GM04504 (cell line): ENCODE results near the gene SGCB.
"Not testable (repeated sequence)": the region's sequence is repeated elsewhere in the genome, so short reads cannot be mapped to it uniquely, and the experiment has no call there.

ENCODE experiments used
- DNase-seq: peaks from one replicate; pipeline ENCODE4 v3.0.0-alpha.2; 2012; ENCODE audit warnings: low read depth

Gene SGCB, protein sequence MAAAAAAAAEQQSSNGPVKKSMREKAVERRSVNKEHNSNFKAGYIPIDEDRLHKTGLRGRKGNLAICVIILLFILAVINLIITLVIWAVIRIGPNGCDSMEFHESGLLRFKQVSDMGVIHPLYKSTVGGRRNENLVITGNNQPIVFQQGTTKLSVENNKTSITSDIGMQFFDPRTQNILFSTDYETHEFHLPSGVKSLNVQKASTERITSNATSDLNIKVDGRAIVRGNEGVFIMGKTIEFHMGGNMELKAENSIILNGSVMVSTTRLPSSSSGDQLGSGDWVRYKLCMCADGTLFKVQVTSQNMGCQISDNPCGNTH

DNA sequence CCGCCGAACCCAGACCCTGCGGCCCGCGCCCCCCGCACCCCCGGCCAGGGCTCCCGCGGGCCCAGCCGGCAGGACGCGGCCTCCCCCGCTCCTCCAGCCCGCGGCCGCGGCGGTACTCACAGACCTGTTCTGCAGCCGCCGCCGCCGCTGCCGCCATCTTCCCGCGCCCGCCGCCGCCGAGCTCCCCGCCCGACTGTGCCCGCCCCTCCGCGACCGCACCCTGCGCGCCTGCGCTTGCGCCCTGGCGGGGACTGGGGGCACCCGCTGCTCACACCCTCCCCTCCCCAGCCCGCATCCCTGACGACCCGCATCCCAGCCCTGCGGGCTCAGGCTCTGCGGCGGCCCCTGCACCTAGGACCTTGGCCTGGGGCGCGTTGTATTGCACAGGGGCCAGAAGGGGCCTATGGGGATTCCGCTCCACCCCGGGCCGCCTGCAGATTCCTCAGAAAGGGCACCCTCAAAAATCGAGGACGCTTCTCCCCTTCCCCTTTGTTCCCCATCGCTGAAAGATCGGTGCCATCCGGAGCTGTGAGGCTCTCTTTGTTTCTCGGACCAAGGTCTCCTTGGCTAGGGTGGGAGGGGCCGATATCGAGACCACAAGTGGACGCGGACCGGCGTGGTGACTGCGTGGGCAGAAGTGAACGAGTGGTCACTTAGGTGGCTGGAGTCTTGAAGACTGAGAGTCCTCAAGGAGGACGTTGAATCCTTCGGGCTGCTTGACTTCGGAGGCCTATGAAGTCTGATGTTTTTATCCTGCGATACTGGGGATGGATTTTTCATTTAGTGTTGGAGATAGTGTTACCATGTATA lies at the start of gene SGCB:
TSS of gene SGCB (minus strand) at position 197 of the 810 bp plus-strand sequence. CDS start at position 157, 40 bp downstream.
- DNase-seq: no peak

DNA sequence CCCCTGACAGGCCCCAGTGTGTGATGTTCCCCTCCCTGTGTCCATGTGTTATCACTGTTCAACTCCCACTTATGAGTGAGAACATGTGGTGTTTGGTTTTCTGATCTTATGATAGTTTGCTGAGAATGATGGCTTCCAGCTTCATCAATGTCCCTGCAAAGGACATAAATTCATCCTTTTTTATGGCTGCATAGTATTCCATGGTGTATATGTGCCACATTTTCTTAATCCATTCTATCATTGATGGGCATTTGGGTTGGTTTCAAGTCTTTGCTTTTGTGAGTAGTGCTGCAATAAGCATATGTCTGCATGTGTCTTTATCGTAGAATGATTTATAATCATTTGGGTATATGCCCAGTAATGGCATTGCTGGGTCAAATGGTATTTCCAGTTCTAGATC lies 48.3 kb upstream of the SGCB start:
- not testable (repeated sequence) for DNase-seq

DNA sequence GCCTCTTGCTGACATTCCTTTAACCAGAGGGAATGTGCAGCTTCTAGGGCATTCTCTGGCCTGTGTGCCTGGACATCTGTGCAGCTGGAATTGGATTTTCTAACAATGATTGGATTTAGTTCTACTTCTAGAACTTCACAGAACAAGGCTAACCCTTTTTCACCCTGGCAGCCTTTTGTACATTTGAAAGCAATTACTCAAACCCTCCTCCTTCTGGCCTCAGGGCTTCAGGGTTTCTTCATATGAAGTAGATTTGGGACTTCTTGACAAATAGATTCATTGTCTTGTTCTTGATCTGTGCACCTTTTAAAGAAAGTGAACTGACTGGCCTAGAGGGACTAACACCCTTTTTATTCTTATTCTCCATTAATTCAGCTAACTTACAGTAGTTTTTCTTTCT lies 43.1 kb upstream of the SGCB start:
- DNase-seq: no peak

DNA sequence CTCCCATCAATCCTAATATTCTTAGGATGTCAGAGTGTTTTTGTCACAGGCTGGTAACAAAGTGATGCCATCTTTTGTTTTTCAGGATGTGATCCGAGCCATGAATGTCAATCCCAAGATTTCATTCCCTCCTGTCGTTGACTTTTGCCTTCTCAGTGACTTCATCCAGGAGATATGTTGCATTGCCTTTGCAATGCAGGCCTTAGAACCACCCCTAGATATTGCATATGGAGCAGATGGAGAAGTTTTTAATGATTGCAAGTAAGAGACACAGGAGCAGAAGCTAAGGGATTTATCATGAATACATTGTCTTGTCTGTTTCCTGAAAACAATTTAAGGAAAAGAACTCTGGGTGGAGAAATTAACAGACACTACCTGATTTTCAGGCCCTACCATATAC lies 41.6 kb upstream of the SGCB start:
- DNase-seq: no peak

DNA sequence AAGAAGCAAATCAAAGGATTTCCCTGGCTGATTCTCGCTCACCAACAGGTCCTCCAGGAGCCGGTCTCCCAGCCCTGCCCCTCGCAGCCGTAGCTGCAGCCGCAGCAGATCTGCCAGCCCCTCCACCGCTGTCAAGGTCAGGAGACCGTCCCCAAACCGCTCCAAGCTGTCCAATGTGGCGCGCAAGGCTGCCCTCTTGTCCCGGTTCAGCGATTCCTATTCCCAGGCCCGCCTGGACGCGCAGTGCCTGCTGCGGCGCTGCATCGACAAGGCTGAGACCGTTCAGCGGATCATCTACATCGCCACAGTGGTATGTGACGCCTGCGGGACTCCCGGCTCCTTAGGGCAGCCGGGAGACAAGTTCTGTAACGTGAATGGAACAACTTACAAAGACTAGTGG lies 38.6 kb upstream of the SGCB start:
- DNase-seq: no peak

DNA sequence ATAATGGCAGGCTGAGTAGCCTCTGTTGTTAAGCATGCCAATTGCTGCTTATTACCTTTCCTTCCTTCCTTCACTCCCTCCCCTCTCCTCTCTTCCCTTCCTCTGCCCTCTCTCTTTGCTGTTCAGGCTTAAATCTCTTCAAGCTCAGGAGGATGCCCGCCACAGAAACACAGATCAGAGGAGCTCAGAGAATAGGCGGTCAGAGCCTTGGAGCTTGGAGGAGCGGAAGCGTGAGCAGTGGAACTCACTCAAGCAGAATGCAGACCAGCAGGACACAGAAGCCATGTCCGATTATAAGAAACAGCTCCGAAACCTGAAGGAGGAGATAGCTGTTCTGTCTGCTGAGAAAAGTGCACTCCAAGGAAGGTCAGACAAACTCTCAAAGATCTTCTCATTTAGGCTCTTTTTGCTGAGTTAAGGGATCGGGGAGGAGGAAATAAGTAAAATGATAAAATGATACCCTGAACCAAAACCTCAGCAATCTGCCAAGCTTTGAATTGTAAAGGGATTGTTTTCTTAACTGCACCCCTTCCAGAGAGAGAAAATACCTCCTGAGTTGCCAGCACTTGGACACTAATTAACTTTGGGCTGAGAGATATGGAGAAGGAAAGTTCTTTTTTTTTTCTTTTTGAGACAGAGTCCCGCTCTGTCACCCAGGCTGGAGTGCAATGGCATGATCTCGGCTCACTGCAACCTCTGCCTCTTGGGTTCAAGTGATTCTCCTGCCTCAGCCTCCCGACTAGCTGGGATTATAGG lies 33.9 kb upstream of the SGCB start:
- DNase-seq: no peak

DNA sequence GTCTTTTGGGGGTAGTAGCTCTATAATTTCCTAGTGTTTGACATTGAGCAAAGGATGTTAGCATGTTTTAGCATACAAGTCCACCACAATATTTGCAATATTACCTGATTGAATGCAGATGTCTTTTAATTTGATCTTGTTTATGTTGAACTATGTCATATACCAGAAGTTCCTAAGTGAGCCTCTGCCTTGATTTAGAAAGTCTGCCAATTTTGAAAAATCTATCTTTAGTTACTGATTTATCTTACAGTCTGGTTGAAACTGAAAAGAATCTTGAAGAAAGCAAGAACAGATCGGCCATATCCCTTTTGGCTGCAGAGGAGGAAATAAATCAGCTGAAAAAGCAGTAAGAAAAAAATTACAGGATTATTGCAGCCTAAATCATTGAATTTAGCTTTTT lies 31.5 kb upstream of the SGCB start:
- no peak for DNase-seq

DNA sequence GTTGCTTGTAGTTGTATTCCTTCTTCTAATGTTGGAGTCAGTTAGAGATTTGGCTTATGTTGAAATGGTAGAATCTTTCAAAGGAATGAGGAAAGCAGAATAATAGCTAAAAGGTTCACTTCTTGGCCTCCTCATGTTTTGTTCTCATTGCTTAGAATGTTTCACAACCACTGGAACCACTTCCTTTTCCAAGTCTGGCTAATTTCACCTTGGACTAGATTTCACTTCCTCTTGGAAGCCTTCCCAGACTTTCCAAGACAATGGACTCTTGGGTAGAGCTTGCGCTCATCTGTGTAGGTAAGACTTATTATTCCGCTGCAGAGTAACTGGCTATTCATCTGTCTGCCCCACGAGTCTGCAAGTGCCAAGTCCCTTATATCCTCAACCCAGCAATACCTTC lies 21.3 kb upstream of the SGCB start:
- DNase-seq: peak; percentile 42

DNA sequence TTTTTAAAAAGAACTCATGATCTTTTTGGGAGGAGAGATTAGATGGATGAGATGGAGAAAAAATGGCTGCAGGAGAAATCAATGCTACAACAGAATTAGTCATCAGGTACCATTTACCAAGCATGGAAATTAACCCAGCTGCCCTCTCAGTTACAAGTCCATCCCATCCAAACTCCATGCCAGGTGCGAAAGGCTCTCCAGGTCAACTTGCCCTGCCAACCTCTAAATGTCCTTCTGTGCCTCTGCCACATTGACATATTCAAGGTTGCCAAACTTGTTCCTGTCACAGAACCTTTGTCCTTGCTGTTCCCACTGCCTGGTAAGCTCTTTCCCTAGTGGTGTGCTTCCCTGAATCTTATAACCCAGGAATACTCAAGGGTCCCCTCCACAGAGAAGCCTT lies 20.2 kb upstream of the SGCB start:
- no peak for DNase-seq

DNA sequence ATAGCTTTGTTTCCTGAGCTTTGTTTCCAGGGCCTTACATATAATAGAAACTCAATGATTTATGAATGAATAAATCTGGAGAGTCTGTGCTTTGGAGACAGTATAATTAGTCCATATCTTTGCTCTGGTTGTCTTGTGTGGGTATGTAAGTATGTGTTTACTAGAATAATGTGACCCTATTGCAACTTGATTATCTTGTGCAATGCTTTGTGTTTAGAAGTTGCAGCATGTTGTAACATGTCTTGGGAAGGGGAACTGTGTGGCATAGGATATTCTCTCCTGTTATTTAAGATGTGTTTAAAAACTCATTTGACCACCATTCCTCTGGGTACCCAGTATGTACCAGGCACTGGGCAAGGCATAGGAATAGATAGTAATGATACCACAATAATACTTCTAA lies 19.1 kb upstream of the SGCB start:
- DNase-seq: no peak

DNA sequence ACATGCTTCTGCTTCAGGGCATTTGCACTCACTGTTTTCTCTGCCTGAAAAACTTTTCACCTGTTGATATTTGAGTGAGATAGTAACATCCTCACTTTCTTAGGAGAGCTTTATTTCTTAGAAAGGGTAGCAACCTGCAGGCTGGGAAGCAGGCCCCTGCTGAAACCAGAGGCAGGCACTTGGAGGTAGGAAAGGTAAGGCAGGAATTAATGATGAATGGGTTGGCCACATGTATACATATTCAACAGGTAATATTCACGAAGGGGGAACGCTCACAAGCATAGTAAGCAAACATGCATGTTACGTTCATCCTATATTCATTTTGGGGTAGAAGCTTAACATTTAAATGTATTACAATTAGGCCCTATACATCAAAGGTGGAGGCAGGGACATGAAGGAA lies 16.2 kb upstream of the SGCB start:
- DNase-seq: no peak

DNA sequence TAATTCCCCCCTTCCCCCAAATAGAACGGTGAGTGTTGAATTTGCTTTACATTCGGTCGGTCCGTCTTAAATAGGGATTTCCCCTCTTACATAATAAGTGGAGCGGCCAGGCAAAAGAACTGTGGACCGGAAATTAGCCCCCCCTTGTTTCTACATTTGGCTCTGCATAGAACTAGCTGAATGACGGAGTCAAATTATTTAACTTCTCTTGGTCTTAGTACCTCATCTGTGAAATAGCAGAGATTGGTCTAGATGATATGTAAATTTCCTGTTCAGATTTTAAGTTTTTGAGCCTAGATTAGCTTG lies 14.3 kb upstream of the SGCB start:
- DNase-seq: no peak

DNA sequence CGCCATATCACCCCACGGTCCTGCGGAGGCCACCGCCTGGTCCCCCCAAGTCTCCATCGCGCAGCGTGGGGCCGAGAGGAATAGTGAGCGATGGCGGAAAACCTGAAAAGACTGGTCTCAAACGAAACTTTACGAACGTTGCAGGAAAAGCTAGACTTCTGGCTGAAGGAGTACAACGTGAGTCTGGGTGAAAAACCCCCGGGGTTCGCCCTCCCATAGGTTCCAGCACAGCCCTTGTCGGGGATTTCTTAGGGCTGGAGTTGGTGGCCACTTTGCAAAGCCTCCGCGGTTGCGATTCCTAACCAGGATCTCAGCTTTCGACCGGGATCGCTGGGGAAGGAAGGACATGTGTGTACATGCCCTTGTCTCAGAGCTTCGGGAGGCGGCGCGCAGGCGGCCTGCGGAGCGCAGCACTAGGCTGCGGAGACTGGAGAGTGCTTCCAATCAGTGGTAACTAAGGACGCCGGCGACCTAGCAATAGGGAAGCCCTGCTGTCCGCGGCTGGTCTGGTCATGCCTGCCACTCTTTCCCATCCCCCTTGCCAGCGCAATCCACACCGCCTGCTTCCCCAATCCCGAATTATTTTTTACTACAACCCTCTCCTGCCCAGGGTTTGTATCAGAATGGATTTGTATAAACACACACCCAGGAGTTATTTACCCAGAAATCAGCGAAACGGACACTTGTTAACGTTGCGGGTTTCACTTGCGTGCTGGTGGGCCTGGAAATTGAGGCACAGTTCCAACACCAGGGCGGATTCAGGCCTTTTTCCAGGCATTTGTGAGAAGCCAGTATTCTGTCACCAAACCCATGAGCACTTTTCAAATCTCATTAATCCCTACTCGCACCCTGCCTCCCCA lies 13.7 kb upstream of the SGCB start:
- DNase-seq: peak; percentile 76

DNA sequence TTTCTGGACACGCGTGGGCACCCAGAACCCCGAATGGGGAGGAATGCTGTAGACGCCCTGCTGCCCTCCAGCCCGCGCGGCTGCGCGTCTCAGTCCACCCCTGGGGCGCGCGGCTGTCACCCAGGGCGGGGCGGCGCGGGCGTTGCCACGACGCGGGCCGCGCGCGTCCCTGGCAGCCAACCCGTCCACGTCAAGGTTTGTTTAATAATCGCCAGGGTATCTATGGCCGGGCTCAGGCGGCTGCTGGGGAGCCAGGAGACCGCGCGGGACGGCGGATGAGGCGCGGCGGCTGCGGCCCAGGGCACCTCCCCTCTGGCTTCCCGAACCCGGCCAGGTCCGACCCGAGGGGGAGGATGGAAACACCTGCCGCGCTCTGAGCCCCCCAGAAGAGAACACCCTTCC lies 13.1 kb upstream of the SGCB start, which contains the start of gene SPATA18:
TSS of gene SPATA18 (plus strand) at position 92 of the 402 bp plus-strand sequence. CDS start 401 bp downstream, outside the sequence.
- no peak for DNase-seq

DNA sequence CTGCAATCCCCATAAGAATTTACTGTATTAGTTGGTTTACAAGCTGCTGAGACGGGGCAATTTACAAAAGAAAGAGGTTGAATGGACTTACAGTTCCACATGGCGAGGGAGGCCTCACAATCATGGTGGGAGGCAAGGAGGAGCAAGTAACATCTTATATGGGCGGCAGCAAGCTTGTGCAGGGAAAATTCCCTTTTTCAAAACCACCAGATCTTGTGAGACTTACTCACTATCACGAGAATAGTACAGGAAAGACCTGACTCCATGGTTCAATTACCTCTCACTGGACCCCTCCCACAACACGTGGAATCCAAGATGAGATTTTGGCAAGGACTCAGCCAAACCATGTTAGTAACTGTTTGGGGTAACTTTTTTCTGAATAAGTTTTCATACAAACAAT lies 11.2 kb upstream of the SGCB start:
- no peak for DNase-seq

DNA sequence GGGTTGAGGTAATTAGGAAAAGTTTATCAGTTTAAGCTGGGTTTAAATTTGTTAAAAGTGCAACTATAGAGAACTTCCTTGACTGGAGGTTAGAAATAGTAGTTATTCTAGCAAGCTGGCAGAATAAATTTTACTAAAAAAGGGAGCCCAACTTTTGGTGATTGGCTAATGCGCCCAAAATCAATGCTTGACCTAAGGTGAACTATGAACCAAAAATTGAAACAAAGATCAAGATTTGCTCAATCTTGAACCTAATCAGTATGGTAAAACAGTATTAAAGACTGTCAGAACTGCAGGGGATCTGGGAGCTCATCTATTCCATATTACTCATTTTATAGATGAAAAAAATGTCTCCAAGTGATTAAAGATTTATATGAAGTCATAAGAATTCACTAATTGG lies 6.9 kb upstream of the SGCB start:
- DNase-seq: no peak

DNA sequence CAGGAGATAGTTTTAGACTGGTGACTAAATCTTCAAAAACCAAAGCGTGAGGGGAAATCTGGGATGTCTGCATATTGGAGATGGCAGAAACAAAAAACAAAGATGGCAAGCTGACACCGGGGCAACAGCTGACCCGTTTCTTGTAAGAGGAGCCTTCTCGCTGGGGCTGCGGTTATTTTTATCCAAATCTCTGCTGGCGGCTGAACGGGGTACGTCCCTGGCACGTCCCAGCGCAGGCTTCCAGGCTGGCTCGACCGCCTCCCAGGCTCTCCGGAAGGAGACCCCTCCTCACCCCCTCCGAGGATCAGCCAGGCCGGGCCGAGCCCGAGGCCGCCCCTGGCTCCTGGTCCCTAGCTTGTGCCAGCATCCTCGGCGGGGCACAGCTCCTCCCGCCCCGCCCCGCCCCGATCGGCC lies 403 bp downstream of the SGCB start:
- DNase-seq: no peak

DNA sequence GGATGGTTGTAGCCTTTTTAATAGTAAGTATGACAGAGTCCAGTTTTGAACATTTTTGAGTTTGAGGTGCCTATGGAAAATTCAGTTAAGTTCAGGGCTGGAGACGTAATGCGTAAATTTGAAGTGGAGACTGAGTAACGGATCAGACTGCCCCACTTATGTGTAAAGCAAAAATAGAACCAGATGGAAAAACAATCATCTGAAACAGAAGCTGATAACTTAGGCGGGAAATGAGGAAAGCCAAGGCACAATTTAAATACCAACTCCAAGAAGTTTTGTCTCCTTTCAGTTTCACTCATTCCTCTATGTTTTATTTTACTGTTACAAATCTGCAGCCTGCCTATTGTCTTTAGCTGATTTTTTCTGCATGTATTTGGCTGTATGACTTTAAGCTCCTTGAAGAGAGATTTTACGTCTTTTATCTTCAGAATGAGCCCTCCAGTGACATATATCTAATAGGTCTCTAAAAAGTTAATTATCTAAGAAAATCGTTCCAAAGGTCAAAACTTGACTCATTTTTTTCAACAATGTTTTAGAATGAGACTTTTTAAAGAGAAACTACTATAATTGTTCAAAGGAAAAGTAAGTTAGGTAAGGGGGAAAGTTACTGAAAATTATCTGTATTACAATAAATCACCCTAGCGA lies 1.1 kb downstream of the SGCB start:
- DNase-seq: no peak

DNA sequence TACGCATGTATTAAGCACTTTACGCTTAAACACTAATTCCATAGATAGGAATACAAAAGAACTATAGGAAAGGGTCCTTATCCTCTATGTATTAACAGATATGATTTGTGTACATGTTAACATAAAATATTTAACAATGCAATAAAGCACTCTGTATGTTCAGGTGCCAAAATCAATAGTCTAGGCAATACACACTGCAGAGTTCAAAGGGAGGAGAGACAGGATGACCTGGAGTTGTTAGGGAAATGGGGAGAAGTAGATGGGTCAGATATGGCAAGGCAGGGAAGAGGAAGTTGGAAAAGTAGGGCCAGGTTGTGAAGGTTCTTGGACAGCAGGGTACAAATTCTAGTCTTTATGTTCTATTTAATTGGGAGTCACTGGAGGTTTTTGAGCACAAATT lies 2.9 kb downstream of the SGCB start:
- DNase-seq: no peak

DNA sequence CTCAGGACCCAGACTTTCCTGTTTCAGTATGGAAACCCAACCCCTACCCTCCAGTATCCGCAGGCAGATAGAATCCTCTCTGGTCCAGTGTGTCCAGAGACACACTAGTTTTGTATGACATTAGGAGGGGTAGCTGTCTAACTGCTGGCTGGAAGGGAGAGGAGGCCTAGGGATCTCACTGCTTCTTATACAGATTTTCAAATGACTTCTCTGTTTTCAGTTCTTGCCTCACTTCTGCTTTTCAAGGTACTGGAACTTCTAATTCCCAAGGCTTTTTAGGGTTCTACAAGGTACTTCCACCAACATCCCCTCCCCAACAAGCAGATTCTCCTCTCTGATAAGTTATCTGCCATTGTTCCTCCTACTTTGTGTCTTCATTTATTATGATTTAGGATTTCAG lies 6.1 kb downstream of the SGCB start:
- DNase-seq: no peak

DNA sequence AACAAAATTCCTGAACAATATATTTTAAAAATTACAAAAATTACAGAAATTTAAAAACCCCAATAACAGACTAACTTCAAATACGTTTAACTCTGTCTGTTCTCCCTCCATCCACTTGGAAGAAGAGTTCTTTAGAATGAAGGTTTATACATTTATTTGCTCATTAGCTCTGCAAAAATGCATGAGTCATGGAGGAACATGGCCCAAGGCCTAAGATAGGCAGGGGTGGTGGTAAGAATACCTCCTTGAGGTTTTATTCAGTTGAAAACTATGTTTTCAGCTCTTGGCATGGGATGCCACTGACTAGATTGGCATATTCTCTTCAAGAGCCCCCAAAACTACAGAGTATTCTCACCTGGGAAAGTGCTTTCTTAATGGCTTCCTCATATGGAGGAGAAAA lies 9.1 kb downstream of the SGCB start:
- DNase-seq: no peak
